K562 (cell line): Measurements from ENCODE around the gene C6orf141. TPM values are rescaled to one million over a fixed set of nuclear protein-coding genes. Genes with fewer than 3 reads are reported as not detected.
A peak's percentile ranks its signal among the peaks of the same experiment; 100 is the strongest.

Experiments
- BRF1 ChIP-seq: IDR thresholded peaks from 3 replicates; pipeline ENCODE4 v1.6.1; 2011; ENCODE audit warnings: borderline replicate concordance, mild to moderate bottlenecking; ENCODE audit not compliant: insufficient read length; ENCODE audit errors: extremely low read depth
- ESRRB ChIP-seq: fragments of 250-450 bp; sonication (Bioruptor Pico); IDR thresholded peaks from 2 replicates; pipeline ENCODE4 v1.5.0; 2020; ENCODE audit warnings: mild to moderate bottlenecking, moderate library complexity, borderline replicate concordance
- FOSL1 ChIP-seq: fragments of 200-800 bp; sonication (Bioruptor generic); conservative IDR thresholded peaks from 2 replicates; pipeline ENCODE4 v1.6.1; 2016; ENCODE audit warnings: missing genetic modification characterization, missing compliant biosample characterization
- MXI1 ChIP-seq: IDR thresholded peaks from 2 replicates; pipeline ENCODE4 v1.6.1; 2011; ENCODE audit warnings: low read depth, mild to moderate bottlenecking, improper control_type of control experiment, low read length
- PBX2 ChIP-seq, 2 experiments: IDR thresholded peaks in 1 of 2; conservative IDR thresholded peaks in 1 of 2; 2 replicates each; pipeline ENCODE4 v1.6.1; 2016; ENCODE audit warnings: low read depth in 2 of 2, mild to moderate bottlenecking in 1 of 2, missing compliant biosample characterization in 1 of 2, missing genetic modification characterization in 1 of 2, moderate library complexity in 1 of 2
- RAD21 ChIP-seq, 2 experiments: fragments of 250-450 bp in 1 of 2; fragments of 450-650 bp in 1 of 2; sonication (Bioruptor Pico) in 1 of 2; formaldehyde crosslinking in 1 of 2; IDR thresholded peaks in 1 of 2; conservative IDR thresholded peaks in 1 of 2; 2 replicates each; pipeline versions ENCODE4 v1.4.0 to v1.8.0; 2020 to 2022; ENCODE audit warnings: mild to moderate bottlenecking in 2 of 2, moderate library complexity in 1 of 2
- TBP ChIP-seq: optimal IDR thresholded peaks from 2 replicates; pipeline ENCODE3; 2011; ENCODE audit warnings: low read depth, low read length, improper control_type of control experiment
- ZNF146 ChIP-seq: IDR thresholded peaks from one replicate; pipeline ENCODE4 v1.6.1; 2018; ENCODE audit warnings: missing compliant biosample characterization; ENCODE audit not compliant: unreplicated experiment
- ZNF512 ChIP-seq: IDR thresholded peaks from 2 replicates; pipeline ENCODE4 v1.6.1; 2016; ENCODE audit warnings: missing genetic modification characterization, missing compliant biosample characterization
- ZNF589 ChIP-seq: fragments of 200-800 bp; sonication (Bioruptor generic); IDR thresholded peaks from 2 replicates; pipeline ENCODE4 v1.6.1; 2016; ENCODE audit warnings: low read depth, missing genetic modification characterization, missing compliant biosample characterization
- polyA plus RNA-seq, 8 experiments: library from polyadenylated mRNA; depleted of rRNA in 4 of 8; stranded (reverse) in 5 of 8; unstranded in 3 of 8; fragments of >200 nt; fragmentation: Nextera tagmentation in 2 of 8; fragmentation: Illumina TruSeq in 1 of 8; extraction: Ambion mirVana in 2 of 8; extraction: Trizol in 1 of 8; gene quantifications; 2 replicates each; pipeline versions ENCODE4 v1.2.1 to v1.2.3, GENCODE V29; 2011 to 2014; ENCODE audit warnings: inconsistent platforms in 1 of 8, missing spikeins in 1 of 8
- total RNA-seq, 7 experiments: library from RNA; depleted of rRNA in 6 of 7; stranded (reverse); fragments of >200 nt in 6 of 7; fragmentation: Illumina TruSeq in 2 of 7; extraction: Trizol in 2 of 7; gene quantifications; 2 replicates each; pipeline versions ENCODE4 v1.2.1 to v1.2.3, GENCODE V29; 2011 to 2021; ENCODE audit warnings: low replicate concordance in 1 of 7
- TF ChIP-seq, protein P1 (sequence below): fragments of 250-450 bp; sonication (Bioruptor Pico); IDR thresholded peaks from 2 replicates; pipeline ENCODE4 v1.8.0; 2021; ENCODE audit warnings: mild to moderate bottlenecking, moderate library complexity
- TF ChIP-seq, protein P2 (sequence below): fragments of 450-650 bp; formaldehyde crosslinking; IDR thresholded peaks from 2 replicates; pipeline ENCODE4 v1.4.0; 2022; ENCODE audit warnings: mild to moderate bottlenecking, moderate library complexity
- TF ChIP-seq, protein P3 (sequence below): fragments of 450-650 bp; formaldehyde crosslinking; IDR thresholded peaks from 2 replicates; pipeline ENCODE4 v1.4.0; 2020; ENCODE audit warnings: mild to moderate bottlenecking, moderate library complexity
- TF ChIP-seq, protein P4 (sequence below): fragments of 250-450 bp; sonication (Bioruptor Pico); IDR thresholded peaks from 2 replicates; pipeline ENCODE4 v1.8.0; 2022; ENCODE audit warnings: moderate library complexity, mild to moderate bottlenecking, inconsistent platforms

C6orf141 gene
- total and polyA plus RNA-seq, 9 of the 15 experiments (the other 6 are each of a cell fraction or from before 2014, with no cell fraction given) = not detected

DNA sequence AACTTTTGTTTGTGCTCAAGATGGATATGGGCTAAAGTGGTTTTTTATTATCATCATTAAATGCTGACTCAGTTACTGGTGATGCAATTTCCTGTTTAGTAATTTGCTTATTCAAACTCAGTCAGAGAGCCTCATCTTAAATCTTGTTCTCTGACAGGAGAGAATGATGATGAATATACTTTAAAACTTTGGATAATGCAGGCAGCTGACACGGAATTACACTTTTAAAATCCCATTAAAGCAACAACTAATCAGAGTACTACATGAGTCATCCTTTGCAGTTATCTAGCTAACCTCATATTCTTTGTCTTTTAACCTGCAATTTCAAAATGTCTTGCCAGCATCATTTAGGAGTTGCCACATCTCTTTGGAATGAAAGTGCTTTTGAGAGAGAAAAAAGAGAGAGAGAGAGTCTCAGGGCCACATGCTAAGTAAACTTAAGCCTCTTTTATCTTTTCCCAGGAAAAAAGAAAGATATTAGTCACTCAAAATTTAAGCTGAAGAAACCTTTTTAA, 9.2 kb upstream of the C6orf141 start (continued):
- TF ChIP-seq ZNF512 (tag) (no peak), PBX2 (CRISPR knock-in tag; IDR thresholded peaks at IDR 0.05; ENCODE audit: low read depth) (no peak), PBX2 (tag; conservative IDR thresholded peaks at IDR 0.05; ENCODE audit: low read depth) (peak; percentile 88), ZNF146 (CRISPR knock-in tag) (no peak), TBP (no peak), RAD21 (CRISPR knock-in tag; conservative IDR thresholded peaks at IDR 0.05 in 1 of 2, IDR thresholded peaks at IDR 0.05 in 1 of 2) (no peak), BRF1 (no peak), ZNF589 (CRISPR knock-in tag) (no peak), MXI1 (no peak), FOSL1 (peak; percentile 91), ESRRB (CRISPR knock-in tag) (no peak)
- TF ChIP-seq, protein P1, sequence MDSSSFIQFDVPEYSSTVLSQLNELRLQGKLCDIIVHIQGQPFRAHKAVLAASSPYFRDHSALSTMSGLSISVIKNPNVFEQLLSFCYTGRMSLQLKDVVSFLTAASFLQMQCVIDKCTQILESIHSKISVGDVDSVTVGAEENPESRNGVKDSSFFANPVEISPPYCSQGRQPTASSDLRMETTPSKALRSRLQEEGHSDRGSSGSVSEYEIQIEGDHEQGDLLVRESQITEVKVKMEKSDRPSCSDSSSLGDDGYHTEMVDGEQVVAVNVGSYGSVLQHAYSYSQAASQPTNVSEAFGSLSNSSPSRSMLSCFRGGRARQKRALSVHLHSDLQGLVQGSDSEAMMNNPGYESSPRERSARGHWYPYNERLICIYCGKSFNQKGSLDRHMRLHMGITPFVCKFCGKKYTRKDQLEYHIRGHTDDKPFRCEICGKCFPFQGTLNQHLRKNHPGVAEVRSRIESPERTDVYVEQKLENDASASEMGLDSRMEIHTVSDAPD (CRISPR knock-in tag) = no peak
- TF ChIP-seq, protein P2, sequence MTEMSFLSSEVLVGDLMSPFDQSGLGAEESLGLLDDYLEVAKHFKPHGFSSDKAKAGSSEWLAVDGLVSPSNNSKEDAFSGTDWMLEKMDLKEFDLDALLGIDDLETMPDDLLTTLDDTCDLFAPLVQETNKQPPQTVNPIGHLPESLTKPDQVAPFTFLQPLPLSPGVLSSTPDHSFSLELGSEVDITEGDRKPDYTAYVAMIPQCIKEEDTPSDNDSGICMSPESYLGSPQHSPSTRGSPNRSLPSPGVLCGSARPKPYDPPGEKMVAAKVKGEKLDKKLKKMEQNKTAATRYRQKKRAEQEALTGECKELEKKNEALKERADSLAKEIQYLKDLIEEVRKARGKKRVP = no peak
- TF ChIP-seq, protein P3, sequence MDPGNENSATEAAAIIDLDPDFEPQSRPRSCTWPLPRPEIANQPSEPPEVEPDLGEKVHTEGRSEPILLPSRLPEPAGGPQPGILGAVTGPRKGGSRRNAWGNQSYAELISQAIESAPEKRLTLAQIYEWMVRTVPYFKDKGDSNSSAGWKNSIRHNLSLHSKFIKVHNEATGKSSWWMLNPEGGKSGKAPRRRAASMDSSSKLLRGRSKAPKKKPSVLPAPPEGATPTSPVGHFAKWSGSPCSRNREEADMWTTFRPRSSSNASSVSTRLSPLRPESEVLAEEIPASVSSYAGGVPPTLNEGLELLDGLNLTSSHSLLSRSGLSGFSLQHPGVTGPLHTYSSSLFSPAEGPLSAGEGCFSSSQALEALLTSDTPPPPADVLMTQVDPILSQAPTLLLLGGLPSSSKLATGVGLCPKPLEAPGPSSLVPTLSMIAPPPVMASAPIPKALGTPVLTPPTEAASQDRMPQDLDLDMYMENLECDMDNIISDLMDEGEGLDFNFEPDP = no peak
- TF ChIP-seq, protein P4, sequence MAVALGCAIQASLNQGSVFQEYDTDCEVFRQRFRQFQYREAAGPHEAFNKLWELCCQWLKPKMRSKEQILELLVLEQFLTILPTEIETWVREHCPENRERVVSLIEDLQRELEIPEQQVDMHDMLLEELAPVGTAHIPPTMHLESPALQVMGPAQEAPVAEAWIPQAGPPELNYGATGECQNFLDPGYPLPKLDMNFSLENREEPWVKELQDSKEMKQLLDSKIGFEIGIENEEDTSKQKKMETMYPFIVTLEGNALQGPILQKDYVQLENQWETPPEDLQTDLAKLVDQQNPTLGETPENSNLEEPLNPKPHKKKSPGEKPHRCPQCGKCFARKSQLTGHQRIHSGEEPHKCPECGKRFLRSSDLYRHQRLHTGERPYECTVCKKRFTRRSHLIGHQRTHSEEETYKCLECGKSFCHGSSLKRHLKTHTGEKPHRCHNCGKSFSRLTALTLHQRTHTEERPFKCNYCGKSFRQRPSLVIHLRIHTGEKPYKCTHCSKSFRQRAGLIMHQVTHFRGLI (CRISPR knock-in tag) = no peak
